SK-N-SH treated with all-trans-retinoic acid at 6 μM for 48 hours (cell line): ENCODE data around the gene CDK14.

Experiments
- ARNTL ChIP-seq: fragments of 450-650 bp; formaldehyde crosslinking; IDR thresholded peaks from 2 replicates; pipeline ENCODE4 v1.5.0; 2020; ENCODE audit warnings: low read depth, mild to moderate bottlenecking, moderate library complexity, borderline replicate concordance
- CREB5 ChIP-seq: fragments of 250-450 bp; sonication (Bioruptor Pico); IDR thresholded peaks from 2 replicates; pipeline ENCODE4 v1.5.1; 2020; ENCODE audit warnings: low read depth, mild to moderate bottlenecking, moderate library complexity
- ISL1 ChIP-seq: fragments of 250-450 bp; sonication (Bioruptor Pico); IDR thresholded peaks from 2 replicates; pipeline ENCODE4 v2.1.2; 2022; ENCODE audit warnings: mild to moderate bottlenecking, moderate library complexity
- OSR1 ChIP-seq: fragments of 250-450 bp; sonication (Bioruptor Pico); IDR thresholded peaks from 2 replicates; pipeline ENCODE4 v1.8.0; 2022; ENCODE audit warnings: moderate library complexity, mild to moderate bottlenecking, inconsistent platforms
- PATZ1 ChIP-seq: fragments of 250-450 bp; sonication (Bioruptor Pico); IDR thresholded peaks from 2 replicates; pipeline ENCODE4 v1.8.0; 2020; ENCODE audit warnings: mild to moderate bottlenecking, moderate library complexity, borderline replicate concordance
- POU6F1 ChIP-seq: fragments of 250-450 bp; sonication (Bioruptor Pico); IDR thresholded peaks from 2 replicates; pipeline ENCODE4 v1.8.0; 2021; ENCODE audit warnings: low read depth, mild to moderate bottlenecking, moderate library complexity, borderline replicate concordance
- PPARA ChIP-seq: fragments of 250-450 bp; sonication (Bioruptor Pico); IDR thresholded peaks from 2 replicates; pipeline ENCODE4 v1.5.0; 2020; ENCODE audit warnings: mild to moderate bottlenecking, borderline replicate concordance
- TCF4 ChIP-seq: fragments of 250-450 bp; sonication (Bioruptor Pico); IDR thresholded peaks from 2 replicates; pipeline ENCODE4 v1.8.0; 2021; ENCODE audit warnings: mild to moderate bottlenecking, moderate library complexity, borderline replicate concordance
- ZFP30 ChIP-seq: fragments of 450-650 bp; formaldehyde crosslinking; IDR thresholded peaks from 2 replicates; pipeline ENCODE4 v1.5.0; 2022; ENCODE audit warnings: mild to moderate bottlenecking, moderate library complexity

- TF ChIP-seq ZFP30 (CRISPR knock-in tag), result no peak
- TF ChIP-seq ISL1, result no peak
- no peak for TF ChIP-seq POU6F1 (CRISPR knock-in tag)
- no peak for TF ChIP-seq ARNTL
- no peak for TF ChIP-seq CREB5
- no peak for TF ChIP-seq TCF4
- TF ChIP-seq OSR1, result no peak
- no peak for TF ChIP-seq PATZ1 (CRISPR knock-in tag)
- TF ChIP-seq PPARA, result no peak
These were observed 372.8 kb downstream of the CDK14 start for GRCh38 chr7:90968871-90969270.
